A673 (cell line): ENCODE data around the gene CSTF3. TPM values are rescaled to one million over a fixed set of nuclear protein-coding genes. Genes with fewer than 3 reads are reported as not detected.

Experiments
- BruUV-seq: library from RNA; stranded (reverse); fragments of 400-500 nt; replicated peaks from 2 replicates; lab custom pipeline; 2021; lab: Mats Ljungman, UMichigan
- CTCF ChIA-PET: fragments of 300-600 bp; sonication (Branson Sonifier 250); formaldehyde crosslinking; loops from one replicate; lab custom pipeline; 2022; ENCODE audit warnings: antibody characterized with exemption; lab: Charles Lee
- POLR2A ChIA-PET: fragments of 300-600 bp; sonication (Branson Sonifier 250); formaldehyde crosslinking; loops from one replicate; lab custom pipeline; 2022; ENCODE audit warnings: antibody characterized with exemption; ENCODE audit not compliant: low non-redundant PET; lab: Charles Lee
- DNase-seq: peaks from one replicate; pipeline ENCODE4 v3.0.0-alpha.2; 2015; ENCODE audit warnings: low spot score
- H3K27ac ChIP-seq: fragments of 200-600 bp; sonication (generic); 2 replicates; pipeline ENCODE4 v1.5.1; 2016; ENCODE audit warnings: mixed run types, low read depth, mild to moderate bottlenecking, mixed read lengths, antibody characterized with exemption, low read length; ENCODE audit not compliant: poor library complexity, severe bottlenecking
- H3K27me3 ChIP-seq: fragments of 200-600 bp; sonication (generic); replicated peaks from 2 replicates; pipeline ENCODE4 v1.6.1; 2017; ENCODE audit warnings: mixed run types, low read depth, mild to moderate bottlenecking, mixed read lengths, antibody characterized with exemption, low read length; ENCODE audit not compliant: insufficient read depth, poor library complexity
- H3K36me3 ChIP-seq: fragments of 200-600 bp; sonication (generic); 2 replicates; pipeline ENCODE4 v1.6.1; 2016; ENCODE audit warnings: mixed run types, mild to moderate bottlenecking, mixed read lengths, antibody characterized with exemption, low read length; ENCODE audit not compliant: insufficient read depth, poor library complexity, severe bottlenecking
- H3K4me1 ChIP-seq: fragments of 200-600 bp; sonication (generic); 2 replicates; pipeline ENCODE4 v1.6.1; 2017; ENCODE audit warnings: mixed run types, mild to moderate bottlenecking, mixed read lengths, antibody characterized with exemption, low read length; ENCODE audit not compliant: insufficient read depth, poor library complexity, severe bottlenecking
- H3K4me3 ChIP-seq: fragments of 200-600 bp; sonication (generic); 2 replicates; pipeline ENCODE4 v1.5.1; 2016; ENCODE audit warnings: low read depth, mixed run types, mild to moderate bottlenecking, mixed read lengths, low read length; ENCODE audit not compliant: poor library complexity, severe bottlenecking
- H3K9me3 ChIP-seq: fragments of 200-600 bp; sonication (generic); 2 replicates; pipeline ENCODE4 v1.6.1; 2016; ENCODE audit warnings: mixed run types, low read depth, mild to moderate bottlenecking, mixed read lengths, antibody characterized with exemption, low read length; ENCODE audit not compliant: poor library complexity, severe bottlenecking
- EZH2 ChIP-seq: fragments of 200-600 bp; sonication (generic); IDR thresholded peaks from 2 replicates; pipeline ENCODE4 v1.6.1; 2017; ENCODE audit warnings: borderline replicate concordance, low read depth, mild to moderate bottlenecking, mixed read lengths, antibody characterized with exemption, low read length; ENCODE audit not compliant: poor library complexity, severe bottlenecking
- intact Hi-C: fragments of 100-400 bp; cut with micrococcal nuclease; formaldehyde crosslinking; loops from one replicate; pipeline ENCODE4 v1.10.0; 2022; ENCODE audit not compliant: unreplicated experiment
- total RNA-seq: library from RNA; stranded (reverse); gene quantifications from 2 replicates; pipeline ENCODE4 v1.2.3, GENCODE V29; 2021
- TF ChIP-seq, protein P1 (sequence below): fragments of 300-800, 200-600 bp; sonication (generic); conservative IDR thresholded peaks from 2 replicates; pipeline ENCODE4 v1.5.1; 2017; ENCODE audit warnings: low read depth, mild to moderate bottlenecking, antibody characterized with exemption, low read length, moderate library complexity, mixed read lengths

CSTF3 gene
- total RNA-seq, 1 experiment from 2014 or later, result 121 TPM

DNA sequence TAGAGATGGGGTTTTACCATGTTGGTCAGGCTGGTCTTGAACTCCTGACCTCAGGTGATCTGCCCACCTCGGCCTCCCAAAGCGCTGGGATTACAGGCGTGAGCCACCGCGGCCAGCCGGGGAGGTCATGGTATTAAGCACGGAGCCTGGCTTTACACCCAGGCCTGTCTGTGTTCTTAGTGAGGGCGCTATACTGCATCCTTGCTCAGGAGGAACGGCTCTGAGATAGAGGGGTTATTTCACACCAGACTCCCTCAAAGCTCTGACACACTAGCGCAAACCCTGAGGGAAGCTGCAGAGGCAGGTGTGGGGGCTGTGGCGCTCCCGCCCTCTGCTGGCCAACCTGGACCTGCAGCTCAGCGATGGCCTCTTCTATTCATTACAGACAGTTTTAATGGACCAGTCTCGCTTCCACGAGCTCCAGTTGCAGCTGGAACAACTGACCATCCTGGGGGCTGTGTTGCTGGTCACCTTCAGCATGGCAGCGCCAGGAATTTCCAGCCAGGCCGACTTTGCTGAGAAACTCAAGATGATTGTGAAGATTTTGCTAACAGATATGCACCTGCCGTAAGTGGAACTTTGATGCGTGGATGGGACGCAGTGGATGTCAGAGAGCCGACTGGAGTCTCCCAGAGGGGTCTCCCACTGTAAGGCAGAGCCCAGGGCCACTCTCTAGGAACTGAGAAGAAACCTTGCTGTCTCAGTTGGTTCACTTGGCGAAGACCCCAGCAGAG lies 95.7 kb downstream of the CSTF3 start:
- no peak overlapping the region for H3K27ac ChIP-seq
- intact Hi-C loops, result loop anchor here (1.0 to 5.0 kb wide), 5 partner anchors 105 to 317 kb away; partner anchors contain the start of gene QSER1
- no peak overlapping the region for H3K4me3 ChIP-seq
- ChIA-PET POLR2A (no interaction called here), CTCF (interaction anchor here (0.5 to 2.5 kb wide), 14 partner anchors 11 to 316 kb away, joined by 3 to 16 read pairs (median 4); no protein-coding TSS in a partner anchor)
- no peaks in the 10 kb centered on the region for H3K9me3 ChIP-seq
- no TSS peak for BruUV-seq
- H3K4me1 ChIP-seq, result peaks cover 30% of the 10 kb centered on the region
- TF ChIP-seq, protein P1, sequence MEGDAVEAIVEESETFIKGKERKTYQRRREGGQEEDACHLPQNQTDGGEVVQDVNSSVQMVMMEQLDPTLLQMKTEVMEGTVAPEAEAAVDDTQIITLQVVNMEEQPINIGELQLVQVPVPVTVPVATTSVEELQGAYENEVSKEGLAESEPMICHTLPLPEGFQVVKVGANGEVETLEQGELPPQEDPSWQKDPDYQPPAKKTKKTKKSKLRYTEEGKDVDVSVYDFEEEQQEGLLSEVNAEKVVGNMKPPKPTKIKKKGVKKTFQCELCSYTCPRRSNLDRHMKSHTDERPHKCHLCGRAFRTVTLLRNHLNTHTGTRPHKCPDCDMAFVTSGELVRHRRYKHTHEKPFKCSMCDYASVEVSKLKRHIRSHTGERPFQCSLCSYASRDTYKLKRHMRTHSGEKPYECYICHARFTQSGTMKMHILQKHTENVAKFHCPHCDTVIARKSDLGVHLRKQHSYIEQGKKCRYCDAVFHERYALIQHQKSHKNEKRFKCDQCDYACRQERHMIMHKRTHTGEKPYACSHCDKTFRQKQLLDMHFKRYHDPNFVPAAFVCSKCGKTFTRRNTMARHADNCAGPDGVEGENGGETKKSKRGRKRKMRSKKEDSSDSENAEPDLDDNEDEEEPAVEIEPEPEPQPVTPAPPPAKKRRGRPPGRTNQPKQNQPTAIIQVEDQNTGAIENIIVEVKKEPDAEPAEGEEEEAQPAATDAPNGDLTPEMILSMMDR, result peak; percentile 100
- no peak for TF ChIP-seq EZH2
- peaks cover 7% of the 10 kb centered on the region for H3K36me3 ChIP-seq
- H3K27me3 ChIP-seq, result no peaks in the 10 kb centered on the region
- peak; percentile 95 for DNase-seq

DNA sequence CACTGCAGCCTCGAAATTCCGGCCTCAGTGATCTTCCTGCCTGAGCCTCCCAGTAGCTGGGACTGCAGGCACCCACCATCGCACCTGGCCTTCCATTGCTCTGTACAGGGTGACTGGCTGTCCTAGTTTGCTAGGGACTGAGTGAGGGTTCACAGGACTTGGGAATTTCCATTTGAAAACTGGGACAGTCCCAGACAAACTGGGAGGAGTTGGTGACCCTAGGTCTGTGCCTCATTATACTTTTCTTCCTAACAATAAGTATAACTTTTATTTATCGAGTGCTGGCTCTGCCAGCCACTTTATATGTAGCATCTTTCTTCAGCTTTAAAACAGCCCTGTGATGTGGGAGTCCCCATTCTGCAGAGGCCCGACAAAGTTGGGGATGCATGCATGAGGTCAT lies 96.4 kb downstream of the CSTF3 start:
- CTCF ChIA-PET, result interaction anchor here (0.8 to 2.5 kb wide), 7 partner anchors 10 to 255 kb away, joined by 4 to 16 read pairs (median 6); no protein-coding TSS in a partner anchor
- no TSS peak for BruUV-seq
- H3K27ac ChIP-seq, result no peak overlapping the region
- TF ChIP-seq EZH2, result no peak
- intact Hi-C loops, result loop anchor here (1.0 to 5.0 kb wide), 5 partner anchors 105 to 316 kb away; partner anchors contain the start of gene QSER1
- H3K9me3 ChIP-seq, result no peaks in the 10 kb centered on the region
- H3K36me3 ChIP-seq, result peaks cover 7% of the 10 kb centered on the region
- H3K4me3 ChIP-seq, result no peak overlapping the region
- H3K27me3 ChIP-seq, result no peaks in the 10 kb centered on the region
- peaks cover 37% of the 10 kb centered on the region for H3K4me1 ChIP-seq
- POLR2A ChIA-PET, result no interaction called here
- no peak for DNase-seq

DNA sequence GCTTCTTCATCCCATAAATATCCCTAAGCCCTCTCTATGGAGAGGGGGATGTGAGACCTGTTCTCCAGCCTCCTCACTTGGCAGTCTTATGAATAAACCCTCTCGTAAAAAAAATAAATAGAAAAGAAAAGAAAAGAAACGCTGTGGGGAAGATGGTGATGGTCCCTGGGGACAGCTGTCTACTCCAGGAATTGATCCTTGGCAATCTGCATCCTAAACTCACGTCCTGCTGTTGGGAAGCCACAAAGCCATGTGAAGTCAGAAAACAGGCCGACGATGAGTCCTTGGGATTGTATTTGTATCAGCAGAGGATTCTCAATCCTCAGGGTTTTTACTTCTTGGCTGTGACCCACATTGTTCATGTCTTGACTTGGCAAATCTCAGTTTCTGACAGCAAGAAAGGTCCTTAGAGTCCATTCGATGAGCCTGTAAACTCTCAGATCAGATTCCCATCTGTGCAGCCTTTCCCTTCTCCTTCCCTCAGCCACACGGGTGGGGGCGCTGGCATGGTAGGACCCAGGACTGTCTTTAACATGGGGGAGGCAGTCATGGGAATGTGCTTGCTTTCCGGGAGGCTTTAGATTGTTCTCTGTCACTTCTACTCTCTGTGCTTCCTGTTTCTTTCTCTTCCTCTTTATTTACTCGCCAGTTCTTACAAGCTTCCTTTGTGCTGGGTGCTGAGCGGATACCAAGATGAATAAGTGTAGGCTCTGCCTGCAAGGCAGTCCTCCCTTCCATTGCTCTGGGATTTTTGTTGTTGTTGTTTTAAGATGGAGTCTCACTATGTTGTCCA lies 97.1 kb downstream of the CSTF3 start:
- DNase-seq, result peak; percentile 70
- CTCF ChIA-PET, result interaction anchor here (1.6 to 2.5 kb wide), 3 partner anchors 9 to 225 kb away, joined by 4 to 16 read pairs (median 6); no protein-coding TSS in a partner anchor
- Histone ChIP-seq H3K27me3 (no peaks in the 10 kb centered on the region), H3K36me3 (peaks cover 7% of the 10 kb centered on the region), H3K9me3 (no peaks in the 10 kb centered on the region), H3K4me3 (no peak overlapping the region), H3K4me1 (peaks cover 43% of the 10 kb centered on the region), H3K27ac (peak overlapping the region; percentile 0)
- POLR2A ChIA-PET, result no interaction called here
- TF ChIP-seq, protein P1, result no peak
- no peak for TF ChIP-seq EZH2
- no TSS peak for BruUV-seq
- intact Hi-C loops, result loop anchor here (2.0 kb wide), 1 partner anchor 315 kb away; no protein-coding TSS in a partner anchor
